Neuronal stem cell (in vitro differentiated cells): Measurements from ENCODE around the gene CDK11B.

ENCODE experiments used
- DNase-seq: peaks from one replicate; pipeline ENCODE4 v3.0.0-alpha.2; 2013; ENCODE audit warnings: low spot score
- H2AFZ ChIP-seq: one replicate; pipeline ENCODE4 v1.6.1; 2013; ENCODE audit warnings: mild to moderate bottlenecking, low read length, inconsistent platforms
- H2AK5ac ChIP-seq: 2 replicates; pipeline ENCODE4 v1.6.1; 2013; ENCODE audit warnings: low read depth, mild to moderate bottlenecking, inconsistent platforms, low read length, moderate library complexity, mixed read lengths
- H2BK120ac ChIP-seq: 2 replicates; pipeline ENCODE4 v1.6.1; 2013; ENCODE audit warnings: low read depth, mild to moderate bottlenecking, inconsistent platforms, low read length, moderate library complexity, mixed read lengths
- H2BK12ac ChIP-seq: one replicate; pipeline ENCODE4 v1.6.1; 2013; ENCODE audit warnings: low read length, inconsistent platforms
- H2BK15ac ChIP-seq: 2 replicates; pipeline ENCODE4 v1.6.1; 2013; ENCODE audit warnings: mild to moderate bottlenecking, low read length, inconsistent platforms, mixed read lengths
- H2BK5ac ChIP-seq: one replicate; pipeline ENCODE4 v1.6.1; 2013; ENCODE audit warnings: inconsistent platforms, mild to moderate bottlenecking, low read length, moderate library complexity
- H3K14ac ChIP-seq: one replicate; pipeline ENCODE4 v1.6.1; 2013; ENCODE audit warnings: low read length, inconsistent platforms
- H3K18ac ChIP-seq: 2 replicates; pipeline ENCODE4 v1.6.1; 2013; ENCODE audit warnings: low read length, inconsistent platforms
- H3K23ac ChIP-seq: 2 replicates; pipeline ENCODE4 v1.6.1; 2013; ENCODE audit warnings: low read depth, mild to moderate bottlenecking, mixed read lengths, low read length, inconsistent platforms; ENCODE audit not compliant: poor library complexity
- H3K27ac ChIP-seq: replicated peaks from 3 replicates; pipeline ENCODE4 v1.5.1; 2013; ENCODE audit warnings: low read length, inconsistent platforms
- H3K27me3 ChIP-seq, 3 experiments: 2 replicates each; pipeline ENCODE4 v1.6.1; 2013; ENCODE audit warnings: low read length in 3 of 3, mild to moderate bottlenecking in 2 of 3, inconsistent platforms in 1 of 3, low read depth in 1 of 3, mixed read lengths in 1 of 3, moderate library complexity in 1 of 3; ENCODE audit not compliant: control insufficient read depth in 3 of 3, insufficient read depth in 3 of 3
- H3K36me3 ChIP-seq, 2 donors: replicated peaks in 1 of 2; 2 replicates each; pipeline ENCODE4 v1.6.1; 2013; ENCODE audit warnings: low read length in 2 of 2; ENCODE audit not compliant: control insufficient read depth in 2 of 2, insufficient read depth in 2 of 2
- H3K4ac ChIP-seq: 2 replicates; pipeline ENCODE4 v1.6.1; 2013; ENCODE audit warnings: inconsistent platforms, mild to moderate bottlenecking, low read length, moderate library complexity
- H3K4me1 ChIP-seq, 2 donors: 1 replicate in 1 of 2; 2 replicates in 1 of 2; pipeline ENCODE4 v1.6.1; 2013; ENCODE audit warnings: low read length in 2 of 2, low read depth in 1 of 2; ENCODE audit not compliant: control insufficient read depth in 2 of 2, insufficient read depth in 1 of 2
- H3K4me2 ChIP-seq: one replicate; pipeline ENCODE4 v1.6.1; 2013; ENCODE audit warnings: mild to moderate bottlenecking, low read length, inconsistent platforms; ENCODE audit not compliant: insufficient read depth, poor library complexity, severe bottlenecking
- H3K4me3 ChIP-seq, 2 donors: 2 replicates each; pipeline ENCODE4 v1.5.1; 2013; ENCODE audit warnings: low read length in 2 of 2, mild to moderate bottlenecking in 2 of 2, inconsistent platforms in 1 of 2, moderate library complexity in 1 of 2
- H3K79me1 ChIP-seq: one replicate; pipeline ENCODE4 v1.6.1; 2013; ENCODE audit warnings: low read depth, mild to moderate bottlenecking, inconsistent platforms, low read length, moderate library complexity
- H3K9ac ChIP-seq: one replicate; pipeline ENCODE4 v1.6.1; 2013; ENCODE audit warnings: mild to moderate bottlenecking, low read depth, low read length, inconsistent platforms; ENCODE audit not compliant: poor library complexity
- H3K9me3 ChIP-seq, 2 donors: replicated peaks in 1 of 2; 2 replicates each; pipeline versions ENCODE3 to v1.6.1; 2013; ENCODE audit warnings: low read length in 2 of 2, mild to moderate bottlenecking in 2 of 2, inconsistent platforms in 1 of 2, low read depth in 1 of 2, mixed read lengths in 1 of 2, moderate library complexity in 1 of 2; ENCODE audit not compliant: control insufficient read depth in 2 of 2, insufficient read depth in 1 of 2
- H4K8ac ChIP-seq: one replicate; pipeline ENCODE4 v1.6.1; 2013; ENCODE audit warnings: low read depth, mild to moderate bottlenecking, inconsistent platforms, low read length, moderate library complexity
- H4K91ac ChIP-seq: one replicate; pipeline ENCODE4 v1.6.1; 2013; ENCODE audit warnings: low read length, low read depth, mild to moderate bottlenecking, inconsistent platforms; ENCODE audit not compliant: poor library complexity
- WGBS, 2 donors: extraction: QIAGEN DNeasy Blood & Tissue Kit; methylation state at CpG; one replicate each; pipeline ENCODE4 v1.1.7; 2013; ENCODE audit warnings: missing lambda C conversion rate in 2 of 2, mixed read lengths in 1 of 2; ENCODE audit not compliant: insufficient read length in 2 of 2, insufficient replicate concordance in 1 of 2; ENCODE audit errors: extremely low coverage in 2 of 2; 5-methylcytosine and 5-hydroxymethylcytosine counted together

The CDK11B gene

GRCh38 chr1:1619917-1620361, 38.9 kb downstream of the CDK11B start:
- no peak overlapping the region for H3K23ac ChIP-seq
- H4K8ac ChIP-seq: no peak overlapping the region
- no peak overlapping the region for H3K18ac ChIP-seq
- no peak overlapping the region for H3K4ac ChIP-seq
- H3K36me3 ChIP-seq: peaks cover 12 to 17% of the 10 kb centered on the region in 2 donors
- H3K4me3 ChIP-seq: no peak overlapping the region
- H3K9ac ChIP-seq: no peak overlapping the region
- H3K27ac ChIP-seq: no peak overlapping the region
- no peak overlapping the region for H3K14ac ChIP-seq
- no peak for DNase-seq
- no peaks in the 10 kb centered on the region for H3K9me3 ChIP-seq
- H2AFZ ChIP-seq: no peak overlapping the region
- H2AK5ac ChIP-seq: no peak overlapping the region
- no peak overlapping the region for H2BK5ac ChIP-seq
- no peak overlapping the region for H2BK12ac ChIP-seq
- H2BK120ac ChIP-seq: no peak overlapping the region
- WGBS, 2 donors: no CpG with 5 or more reads among the region's 14 CpGs
- H3K4me2 ChIP-seq: no peak overlapping the region
- no peak overlapping the region for H2BK15ac ChIP-seq
- H3K4me1 ChIP-seq: peaks cover 5 to 9% of the 10 kb centered on the region in 2 donors
- H3K79me1 ChIP-seq: peaks cover 16% of the 10 kb centered on the region
- H4K91ac ChIP-seq: no peak overlapping the region
- no peaks in the 10 kb centered on the region for H3K27me3 ChIP-seq

DNA sequence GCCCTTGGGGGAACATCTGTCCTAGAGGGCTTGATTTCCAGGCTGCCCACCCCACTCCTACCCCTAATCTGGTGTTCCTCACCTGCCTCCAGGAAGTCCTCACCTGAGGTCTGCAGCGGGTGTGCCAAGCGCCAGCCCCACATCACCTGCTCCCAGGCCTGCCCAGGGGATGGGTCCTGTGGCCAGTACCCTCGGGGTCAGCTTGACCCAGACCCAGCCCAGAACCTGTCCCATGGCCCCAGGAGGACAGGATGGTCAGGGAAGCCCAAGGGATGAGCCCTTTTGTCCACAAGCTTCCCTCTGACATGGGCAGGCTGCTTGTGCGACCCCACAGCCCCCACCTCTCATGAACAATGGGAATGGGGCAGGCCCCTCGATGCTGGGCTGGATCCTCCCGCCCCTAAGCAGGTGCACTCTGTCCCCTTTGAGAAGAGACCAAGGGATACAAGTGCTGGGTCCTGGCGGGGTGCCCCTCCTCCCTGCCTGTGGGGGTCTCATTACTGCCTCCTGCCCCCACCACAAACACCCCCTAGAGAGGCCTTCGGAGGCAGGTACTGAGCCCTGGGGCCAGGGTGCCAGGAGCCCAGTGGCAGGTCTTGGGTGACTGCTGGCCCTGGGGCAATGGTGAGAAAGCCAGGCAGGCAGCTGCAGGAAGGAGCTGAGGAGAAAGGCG, 40.3 kb downstream of the CDK11B start:
- H2BK15ac ChIP-seq: no peak overlapping the region
- no peak overlapping the region for H3K18ac ChIP-seq
- H3K9me3 ChIP-seq: no peaks in the 10 kb centered on the region
- H3K79me1 ChIP-seq: peaks cover 21% of the 10 kb centered on the region
- no peak overlapping the region for H2BK12ac ChIP-seq
- no peak overlapping the region for H3K4ac ChIP-seq
- no peak overlapping the region for H4K8ac ChIP-seq
- peak overlapping the region; percentile 75 for H3K23ac ChIP-seq
- H3K4me1 ChIP-seq: peaks cover 11 to 21% of the 10 kb centered on the region in 2 donors
- H3K14ac ChIP-seq: no peak overlapping the region
- no peak overlapping the region for H2AK5ac ChIP-seq
- no peak overlapping the region for H3K27ac ChIP-seq
- H4K91ac ChIP-seq: no peak overlapping the region
- H3K4me2 ChIP-seq: no peak overlapping the region
- no peak overlapping the region for H2BK120ac ChIP-seq
- no peak overlapping the region for H3K9ac ChIP-seq
- WGBS, 2 donors: no CpG with 5 or more reads among the region's 9 CpGs
- no peak for DNase-seq
- no peak overlapping the region for H2BK5ac ChIP-seq
- H3K36me3 ChIP-seq: peaks cover 12 to 24% of the 10 kb centered on the region in 2 donors
- no peaks in the 10 kb centered on the region for H3K27me3 ChIP-seq
- no peak overlapping the region for H3K4me3 ChIP-seq
- H2AFZ ChIP-seq: no peak overlapping the region

DNA sequence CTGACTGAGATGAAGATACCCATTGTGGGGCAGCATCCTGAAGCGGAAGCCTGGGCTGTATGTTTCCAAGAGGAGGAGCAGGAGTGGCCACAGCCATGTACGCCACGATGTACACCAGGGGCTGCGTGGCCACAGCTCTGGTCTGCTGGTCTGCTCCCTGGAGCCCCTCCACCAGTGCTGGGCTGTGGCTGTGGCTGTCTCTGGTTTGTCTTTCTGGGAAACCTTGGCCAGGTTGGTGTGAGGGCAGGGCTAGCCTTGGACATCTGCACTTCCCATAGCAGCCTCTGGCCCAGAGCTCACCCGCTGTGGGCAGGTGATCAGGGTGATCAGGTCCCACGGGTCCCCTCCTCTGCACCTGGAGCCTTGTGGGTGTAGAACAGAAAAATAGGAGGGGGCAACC, 40.9 kb downstream of the CDK11B start:
- no peaks in the 10 kb centered on the region for H3K27me3 ChIP-seq
- no peak overlapping the region for H3K23ac ChIP-seq
- H4K8ac ChIP-seq: no peak overlapping the region
- no peak overlapping the region for H3K4me2 ChIP-seq
- no peak overlapping the region for H2BK15ac ChIP-seq
- H3K14ac ChIP-seq: no peak overlapping the region
- H3K27ac ChIP-seq: no peak overlapping the region
- H3K79me1 ChIP-seq: peaks cover 21% of the 10 kb centered on the region
- no peak overlapping the region for H4K91ac ChIP-seq
- no peak overlapping the region for H2BK12ac ChIP-seq
- H3K9me3 ChIP-seq: no peaks in the 10 kb centered on the region
- no peak overlapping the region for H3K18ac ChIP-seq
- WGBS, 2 donors: no CpG with 5 or more reads among the region's 6 CpGs
- no peak overlapping the region for H2AK5ac ChIP-seq
- H2BK5ac ChIP-seq: no peak overlapping the region
- no peak overlapping the region for H2BK120ac ChIP-seq
- no peak overlapping the region for H3K4ac ChIP-seq
- peaks cover 11 to 21% of the 10 kb centered on the region in 2 donors for H3K4me1 ChIP-seq
- no peak overlapping the region for H3K9ac ChIP-seq
- no peak overlapping the region for H2AFZ ChIP-seq
- no peak for DNase-seq
- H3K36me3 ChIP-seq: peaks cover 12 to 24% of the 10 kb centered on the region in 2 donors
- no peak overlapping the region for H3K4me3 ChIP-seq

- Histone ChIP-seq H2BK120ac (no peak overlapping the region), H4K8ac (no peak overlapping the region), H3K4me2 (no peak overlapping the region), H3K4me3 (peak overlapping the region; percentile 27 to 100), H3K4ac (no peak overlapping the region), H4K91ac (no peak overlapping the region), H3K14ac (no peak overlapping the region), H2AK5ac (no peak overlapping the region), H3K27me3 (no peaks in the 10 kb centered on the region), H3K4me1 (peaks cover 11 to 21% of the 10 kb centered on the region in 2 donors), H2AFZ (no peak overlapping the region), H2BK15ac (no peak overlapping the region), H3K18ac (no peak overlapping the region), H3K36me3 (peaks cover 12 to 24% of the 10 kb centered on the region in 2 donors), H3K9me3 (no peaks in the 10 kb centered on the region), H3K27ac (no peak overlapping the region), H3K23ac (no peak overlapping the region), H2BK5ac (no peak overlapping the region), H3K79me1 (peaks cover 21% of the 10 kb centered on the region), H3K9ac (no peak overlapping the region), H2BK12ac (no peak overlapping the region)
- no CpG with 5 or more reads among the region's 11 CpGs for WGBS, 2 donors
- DNase-seq: no peak
Measured at GRCh38 chr1:1617516-1617915, 41.3 kb downstream of the CDK11B start.
